ENCODE data around the gene PLPPR1.

PLPPR1 gene

GRCh38 chr9:101312661-101313060 lies 284.1 kb downstream of the PLPPR1 start:
- H3K4me3 ChIP-seq (ENCODE audit: low read length, poor library complexity, severe bottlenecking) = no peak overlapping the region
- no peaks in the 10 kb centered on the region for H3K9me3 ChIP-seq (ENCODE audit: insufficient read depth, low read depth, low read length)
- no peak overlapping the region for H3K9ac ChIP-seq (ENCODE audit: low read depth, low read length, poor library complexity, severe bottlenecking)
- H3K4me2 ChIP-seq (ENCODE audit: low read depth, low read length, poor library complexity, severe bottlenecking) = no peak overlapping the region
- H3K36me3 ChIP-seq (ENCODE audit: insufficient read depth, low read length) = no peaks in the 10 kb centered on the region
- H3K79me2 ChIP-seq (ENCODE audit: insufficient read depth, low read length) = no peaks in the 10 kb centered on the region
- H3K27me3 ChIP-seq (ENCODE audit: insufficient read depth, low read length, poor library complexity, severe bottlenecking) = no peaks in the 10 kb centered on the region
- H3K4me1 ChIP-seq (ENCODE audit: insufficient read depth, low read length, poor library complexity, severe bottlenecking) = no peaks in the 10 kb centered on the region
- TF ChIP-seq CTCF (conservative IDR thresholded peaks at IDR 0.05; ENCODE audit: low read length) = no peak
- TF ChIP-seq EZH2phosphoT487 (IDR thresholded peaks at IDR 0.05; ENCODE audit: borderline replicate concordance) = no peak
- no peaks in the 10 kb centered on the region for H3F3A ChIP-seq (ENCODE audit: low read depth)
- no peaks in the 10 kb centered on the region for H4K20me1 ChIP-seq (ENCODE audit: insufficient read depth, low read length, poor library complexity, severe bottlenecking)
- no peak overlapping the region for H2AFZ ChIP-seq (ENCODE audit: low read length)
- H3K9me2 ChIP-seq (replicated peaks; ENCODE audit: low read depth, low read length) = no peaks in the 10 kb centered on the region

- Histone ChIP-seq H3F3A (ENCODE audit: low read depth) (no peaks in the 10 kb centered on the region), H3K27me3 (ENCODE audit: insufficient read depth, low read length, poor library complexity, severe bottlenecking) (no peaks in the 10 kb centered on the region), H3K9me2 (replicated peaks; ENCODE audit: low read depth, low read length) (no peaks in the 10 kb centered on the region), H3K4me1 (ENCODE audit: insufficient read depth, low read length, poor library complexity, severe bottlenecking) (no peaks in the 10 kb centered on the region), H3K4me2 (ENCODE audit: low read depth, low read length, poor library complexity, severe bottlenecking) (no peak overlapping the region), H3K4me3 (ENCODE audit: low read length, poor library complexity, severe bottlenecking) (no peak overlapping the region), H4K20me1 (ENCODE audit: insufficient read depth, low read length, poor library complexity, severe bottlenecking) (no peaks in the 10 kb centered on the region), H2AFZ (ENCODE audit: low read length) (no peak overlapping the region), H3K79me2 (ENCODE audit: insufficient read depth, low read length) (no peaks in the 10 kb centered on the region), H3K9ac (ENCODE audit: low read depth, low read length, poor library complexity, severe bottlenecking) (no peak overlapping the region), H3K36me3 (ENCODE audit: insufficient read depth, low read length) (no peaks in the 10 kb centered on the region), H3K9me3 (ENCODE audit: insufficient read depth, low read depth, low read length) (no peaks in the 10 kb centered on the region)
- TF ChIP-seq CTCF (conservative IDR thresholded peaks at IDR 0.05; ENCODE audit: low read length) (no peak), EZH2phosphoT487 (IDR thresholded peaks at IDR 0.05; ENCODE audit: borderline replicate concordance) (no peak)
Observed at GRCh38 chr9:101315112-101315450, 286.6 kb downstream of the PLPPR1 start.

GRCh38 chr9:101317735-101318134 lies 289.2 kb downstream of the PLPPR1 start:
- Histone ChIP-seq H4K20me1 (ENCODE audit: insufficient read depth, low read length, poor library complexity, severe bottlenecking) (no peaks in the 10 kb centered on the region), H3K4me1 (ENCODE audit: insufficient read depth, low read length, poor library complexity, severe bottlenecking) (no peaks in the 10 kb centered on the region), H3K4me3 (ENCODE audit: low read length, poor library complexity, severe bottlenecking) (no peak overlapping the region), H3F3A (ENCODE audit: low read depth) (no peaks in the 10 kb centered on the region), H3K4me2 (ENCODE audit: low read depth, low read length, poor library complexity, severe bottlenecking) (no peak overlapping the region), H3K9me2 (replicated peaks; ENCODE audit: low read depth, low read length) (no peaks in the 10 kb centered on the region), H3K9me3 (ENCODE audit: insufficient read depth, low read depth, low read length) (no peaks in the 10 kb centered on the region), H3K9ac (ENCODE audit: low read depth, low read length, poor library complexity, severe bottlenecking) (no peak overlapping the region), H3K79me2 (ENCODE audit: insufficient read depth, low read length) (no peaks in the 10 kb centered on the region), H3K36me3 (ENCODE audit: insufficient read depth, low read length) (no peaks in the 10 kb centered on the region), H2AFZ (ENCODE audit: low read length) (no peak overlapping the region), H3K27me3 (ENCODE audit: insufficient read depth, low read length, poor library complexity, severe bottlenecking) (no peaks in the 10 kb centered on the region)
- TF ChIP-seq EZH2phosphoT487 (IDR thresholded peaks at IDR 0.05; ENCODE audit: borderline replicate concordance) (no peak), CTCF (conservative IDR thresholded peaks at IDR 0.05; ENCODE audit: low read length) (no peak)

Data from Loucy (cell line).